A549 (cell line): ENCODE data around the gene LIPE. TPM values are rescaled to one million over a fixed set of nuclear protein-coding genes. Genes with fewer than 3 reads are reported as not detected.

Experiments used
- ATAC-seq, 2 experiments: fragments of 200-7000 bp in 1 of 2; fragments of >200 bp in 1 of 2; cut with Nextera tagmentation in 1 of 2; cut with Tn5 transposase in 1 of 2; 3 replicates each; pipeline versions ENCODE4 v1.8.0 to v1.9.1; 2018 to 2020; ENCODE audit warnings: mild to moderate bottlenecking in 1 of 2, moderate library complexity in 1 of 2
- CTCF ChIA-PET: fragments of 300-600 bp; sonication (Branson Sonifier 250); formaldehyde crosslinking; extraction: SDS; loops from one replicate; lab custom pipeline; 2021; ENCODE audit warnings: antibody characterized with exemption, inconsistent platforms; lab: Yijun Ruan, JAX
- POLR2A ChIA-PET: fragments of 350-600 bp; formaldehyde crosslinking; extraction: SDS; loops from one replicate; lab custom pipeline; 2021; ENCODE audit warnings: antibody characterized with exemption, inconsistent platforms; lab: Yijun Ruan, JAX
- DNase-seq, 2 experiments: peaks; one replicate each; pipeline versions ENCODE4 v3.0.0 to v3.0.0-alpha.2; 2011 to 2016; ENCODE audit warnings: low read depth in 1 of 2, low spot score in 1 of 2
- FAIRE-seq: peaks from 2 replicates; lab custom pipeline; 2011; peaks lifted over from hg19 to GRCh38; lab: Jason Lieb, UNC
- H3K27ac ChIP-seq, 2 experiments: fragments of >200 bp; sonication (Bioruptor Twin); formaldehyde crosslinking; 3 replicates each; pipeline ENCODE4 v1.5.1; 2016 to 2017
- H3K4me1 ChIP-seq: fragments of >200 bp; sonication (Bioruptor Twin); formaldehyde crosslinking; 3 replicates; pipeline ENCODE4 v1.6.1; 2016
- H3K4me2 ChIP-seq: fragments of >200 bp; sonication (Bioruptor Twin); formaldehyde crosslinking; 3 replicates; pipeline ENCODE4 v1.6.1; 2016
- H3K4me3 ChIP-seq: fragments of >200 bp; sonication (Bioruptor Twin); formaldehyde crosslinking; 3 replicates; pipeline ENCODE4 v1.5.1; 2016
- H3K9me3 ChIP-seq: fragments of >200 bp; sonication (Bioruptor Twin); formaldehyde crosslinking; 3 replicates; pipeline ENCODE4 v1.6.1; 2016
- CBX2 ChIP-seq: fragments of 200-600 bp; sonication (generic); IDR thresholded peaks from 2 replicates; pipeline ENCODE4 v1.6.1; 2016; ENCODE audit warnings: low read depth, mild to moderate bottlenecking, borderline replicate concordance
- CHD2 ChIP-seq: fragments of 150-350 bp; IDR thresholded peaks from 2 replicates; pipeline ENCODE4 v1.6.1; 2014; ENCODE audit warnings: low read length; ENCODE audit not compliant: partially characterized antibody
- CHD4 ChIP-seq: fragments of 200-600 bp; sonication (generic); IDR thresholded peaks from 2 replicates; pipeline ENCODE4 v1.6.1; 2016; ENCODE audit warnings: antibody characterized with exemption, mild to moderate bottlenecking, borderline replicate concordance
- CTCF ChIP-seq: fragments of >200 bp; sonication (Bioruptor Twin); formaldehyde crosslinking; IDR thresholded peaks from 3 replicates; pipeline ENCODE4 v1.5.1; 2016
- FOXS1 ChIP-seq: fragments of 250-450 bp; sonication (Bioruptor Pico); IDR thresholded peaks from 2 replicates; pipeline ENCODE4 v1.5.0; 2020; ENCODE audit warnings: mild to moderate bottlenecking, moderate library complexity
- GATA3 ChIP-seq: IDR thresholded peaks from 2 replicates; pipeline ENCODE4 v1.6.1; 2012; ENCODE audit warnings: borderline replicate concordance
- HES2 ChIP-seq: fragments of >200 bp; sonication (Bioruptor Twin); formaldehyde crosslinking; IDR thresholded peaks from 2 replicates; pipeline ENCODE4 v1.6.1; 2016
- HEYL ChIP-seq: fragments of 250-450 bp; sonication (Bioruptor Pico); IDR thresholded peaks from 2 replicates; pipeline ENCODE4 v1.8.0; 2021; ENCODE audit warnings: mild to moderate bottlenecking, moderate library complexity
- HMGXB4 ChIP-seq: fragments of 250-450 bp; sonication (Bioruptor Pico); IDR thresholded peaks from 2 replicates; pipeline ENCODE4 v1.5.0; 2021; ENCODE audit warnings: mild to moderate bottlenecking, moderate library complexity, borderline replicate concordance
- HOXB5 ChIP-seq: fragments of 250-450 bp; sonication (Bioruptor Pico); IDR thresholded peaks from 2 replicates; pipeline ENCODE4 v1.5.0; 2020; ENCODE audit warnings: mild to moderate bottlenecking, moderate library complexity
- JUN ChIP-seq, 2 experiments: fragments of >200 bp; sonication (Bioruptor Twin); formaldehyde crosslinking; IDR thresholded peaks; 2 replicates in 1 of 2; 3 replicates in 1 of 2; pipeline ENCODE4 v1.6.1; 2016 to 2017
- KDM1A ChIP-seq: fragments of 200-600 bp; sonication (generic); IDR thresholded peaks from 2 replicates; pipeline ENCODE4 v1.6.1; 2016; ENCODE audit warnings: low read depth, mild to moderate bottlenecking
- KDM5A ChIP-seq: fragments of 200-600 bp; sonication (generic); IDR thresholded peaks from 2 replicates; pipeline ENCODE4 v1.6.1; 2016; ENCODE audit warnings: antibody characterized with exemption, mild to moderate bottlenecking
- MAFK ChIP-seq: fragments of 450-650 bp; IDR thresholded peaks from 2 replicates; pipeline ENCODE4 v1.6.1; 2014; ENCODE audit not compliant: partially characterized antibody
- MAX ChIP-seq: IDR thresholded peaks from 2 replicates; pipeline ENCODE4 v1.6.1; 2012
- MYC ChIP-seq: IDR thresholded peaks from 2 replicates; pipeline ENCODE4 v1.6.1; 2012; ENCODE audit warnings: mild to moderate bottlenecking, inconsistent platforms, low read length, improper control_type of control experiment, borderline replicate concordance
- NFE2L2 ChIP-seq: fragments of 150-350 bp; conservative IDR thresholded peaks from 2 replicates; pipeline ENCODE4 v1.6.1; 2014; ENCODE audit warnings: low read length
- POLR2A ChIP-seq: IDR thresholded peaks from 2 replicates; pipeline ENCODE4 v1.6.1; 2012; ENCODE audit warnings: mild to moderate bottlenecking, low read length
- POLR2AphosphoS2 ChIP-seq: conservative IDR thresholded peaks from 2 replicates; pipeline ENCODE4 v1.6.1; 2012; ENCODE audit warnings: low read length, improper control_type of control experiment, inconsistent platforms
- RARB ChIP-seq: fragments of 250-450 bp; sonication (Bioruptor Pico); IDR thresholded peaks from 2 replicates; pipeline ENCODE4 v1.8.0; 2021; ENCODE audit warnings: mild to moderate bottlenecking, moderate library complexity
- RNF2 ChIP-seq: fragments of 200-600 bp; sonication (generic); IDR thresholded peaks from 2 replicates; pipeline ENCODE4 v1.6.1; 2016; ENCODE audit warnings: low read depth, mild to moderate bottlenecking, antibody characterized with exemption, moderate library complexity, borderline replicate concordance
- SREBF2 ChIP-seq: fragments of 450-650 bp; IDR thresholded peaks from 2 replicates; pipeline ENCODE4 v1.6.1; 2014; ENCODE audit warnings: mild to moderate bottlenecking, moderate library complexity
- TP53 ChIP-seq: fragments of 250-450 bp; sonication (Bioruptor Pico); IDR thresholded peaks from 2 replicates; pipeline ENCODE4 v1.5.0; 2021; ENCODE audit warnings: mild to moderate bottlenecking, moderate library complexity
- WGBS: methylation state at CpG from one replicate; pipeline ENCODE4 v1.1.6; 2017; ENCODE audit errors: missing lambda C conversion rate; 5-methylcytosine and 5-hydroxymethylcytosine counted together
- polyA plus RNA-seq, 4 experiments: library from polyadenylated mRNA; depleted of rRNA in 3 of 4; stranded (reverse); fragments of >200 nt; fragmentation: RNase III in 1 of 4; extraction: RNeasy Plus Mini Kit Qiagen cat#74134 plus additional on column Dnase treatment in 1 of 4; gene quantifications; 2 replicates in 3 of 4; 3 replicates in 1 of 4; pipeline ENCODE4 v1.2.3, GENCODE V29; 2011 to 2017

Gene LIPE
- polyA plus RNA-seq, 2 of the 4 experiments (the other 2 are of a cell fraction): 1.6 to 3.2 TPM

- H3K4me2 ChIP-seq: no peak overlapping the region
- FAIRE-seq (no peak), ATAC-seq (peak in 1 of 2 experiments; percentile 21; a peak in 2 of 6 replicates), DNase-seq (no peak)
- no peaks in the 10 kb centered on the region for H3K9me3 ChIP-seq
- TF ChIP-seq HOXB5 (no peak), CTCF (0 out of 3 replicates have a peak, but pooled peaks have one; percentile 7), JUN (IDR thresholded peaks at IDR 0.05) (no peak), POLR2AphosphoS2 (no peak)
- peaks cover 17% of the 10 kb centered on the region for H3K4me1 ChIP-seq
- no peak overlapping the region for H3K4me3 ChIP-seq
- WGBS: 76% methylated on average over 13 of the region's 13 CpGs
- ChIA-PET POLR2A (no interaction called here), CTCF (interaction anchor here (0.5 to 7.6 kb wide), 15 partner anchors 9 to 895 kb away, joined by 3 to 74 read pairs (median 4); partner anchors contain the start of gene CXCL17)
- H3K27ac ChIP-seq: no peak overlapping the region
These were observed 2.5 kb downstream of the LIPE start for GRCh38 chr19:42424712-42425131.

GRCh38 chr19:42424345-42424707, 2.9 kb downstream of the LIPE start:
- Histone ChIP-seq H3K4me3 (no peak overlapping the region), H3K4me1 (peaks cover 18% of the 10 kb centered on the region), H3K4me2 (peak overlapping the region; percentile 81; the same call in 2 of the 3 replicates), H3K27ac (no peak overlapping the region), H3K9me3 (no peaks in the 10 kb centered on the region)
- FAIRE-seq: no peak
- DNase-seq: no peak
- no peak; a peak in 1 of 6 replicates for ATAC-seq
- WGBS: 90% methylated on average over 15 of the region's 15 CpGs
- ChIA-PET POLR2A (no interaction called here), CTCF (interaction anchor here (0.5 to 7.6 kb wide), 12 partner anchors 9 to 895 kb away, joined by 3 to 74 read pairs (median 4); partner anchors contain the start of gene CXCL17)
- no peak for TF ChIP-seq CTCF
- no peak for TF ChIP-seq TP53 (CRISPR knock-in tag)
- TF ChIP-seq SREBF2: no peak
- TF ChIP-seq CHD4: no peak
- TF ChIP-seq HEYL: no peak
- TF ChIP-seq MAFK: no peak
- no peak for TF ChIP-seq MAX
- TF ChIP-seq HES2: no peak
- no peak for TF ChIP-seq MYC
- TF ChIP-seq KDM5A: no peak

GRCh38 chr19:42423462-42424344, 3.5 kb downstream of the LIPE start:
- Histone ChIP-seq H3K27ac (peak overlapping the region; percentile 52 to 78), H3K4me1 (peaks cover 18% of the 10 kb centered on the region), H3K4me2 (peak overlapping the region; percentile 81), H3K9me3 (no peaks in the 10 kb centered on the region), H3K4me3 (peak overlapping the region; percentile 48)
- peak; percentile 18 for FAIRE-seq
- POLR2A ChIA-PET: interaction anchor here (1.0 to 1.2 kb wide), 5 partner anchors 10 to 181 kb away, joined by 3 to 7 read pairs (median 4); partner anchors contain the start of gene GSK3A
- peak; percentile 80 to 96 for ATAC-seq
- 29% methylated on average over 65 of the region's 65 CpGs for WGBS
- peak; percentile 94 to 100 for DNase-seq
- CTCF ChIA-PET: interaction anchor here (0.5 to 7.6 kb wide), 14 partner anchors 8 to 896 kb away, joined by 3 to 74 read pairs (median 4); partner anchors contain the start of gene CXCL17
- TF ChIP-seq POLR2A: no peak
- no peak for TF ChIP-seq CHD2
- TF ChIP-seq KDM1A: no peak
- TF ChIP-seq NFE2L2: no peak
- TF ChIP-seq JUN (IDR thresholded peaks at IDR 0.05): no peak
- TF ChIP-seq RARB (CRISPR knock-in tag): no peak
- TF ChIP-seq KDM5A: no peak
- no peak for TF ChIP-seq RNF2
- no peak for TF ChIP-seq GATA3
- no peak for TF ChIP-seq CTCF
- no peak for TF ChIP-seq HMGXB4 (CRISPR knock-in tag)
- TF ChIP-seq CBX2: no peak
- no peak for TF ChIP-seq FOXS1 (CRISPR knock-in tag)
- TF ChIP-seq HEYL: no peak
